C4-2B (cell line): ENCODE data around the gene CTNNBL1.

Experiments used
- CTCF ChIP-seq: fragments of 450-650 bp; conservative IDR thresholded peaks from 2 replicates; pipeline ENCODE4 v1.5.1; 2017; ENCODE audit warnings: mild to moderate bottlenecking
- ZFX ChIP-seq: fragments of 450-650 bp; IDR thresholded peaks from 2 replicates; pipeline ENCODE4 v1.6.1; 2017

- TF ChIP-seq CTCF (no peak; the same call in 1 of the 2 replicates), ZFX (no peak)
Measured at GRCh38 chr20:37903317-37904007, 209.6 kb downstream of the CTNNBL1 start.
